ENCODE results near the gene GRID2. TPM values are rescaled to one million over a fixed set of nuclear protein-coding genes. Genes with fewer than 3 reads are reported as not detected.

Gene GRID2
- polyA plus RNA-seq, 1 of the 3 experiments (the other 2 are of a cell fraction) = not detected

DNA sequence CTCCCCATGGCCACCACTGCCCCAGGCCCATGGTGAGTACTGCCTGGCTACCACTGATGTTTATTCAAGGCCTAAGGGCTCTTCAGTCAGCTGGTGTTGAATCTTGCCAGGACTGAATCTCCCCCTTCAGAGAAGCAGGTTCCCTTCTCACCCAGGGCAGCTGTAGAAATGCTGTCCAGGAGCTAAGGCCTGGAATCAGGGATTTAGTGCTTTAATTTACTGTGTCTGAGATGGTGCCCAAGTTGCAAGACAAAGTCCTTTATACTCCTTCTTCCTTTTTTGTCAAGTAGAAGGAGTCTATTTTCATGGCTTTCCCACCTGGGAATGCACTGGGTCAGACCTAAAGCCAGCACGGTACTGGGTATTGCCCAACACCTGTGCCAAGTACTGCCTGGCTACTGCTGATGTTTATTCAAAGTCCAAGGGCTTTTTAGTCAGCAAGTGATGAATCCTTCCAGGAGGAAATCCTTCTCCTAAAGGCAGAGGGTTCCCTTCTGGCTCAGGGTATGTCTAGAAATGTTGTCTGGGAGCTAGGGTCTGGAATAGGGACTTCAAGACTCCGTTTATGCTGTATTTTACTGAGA lies 1407.2 kb downstream of the GRID2 start:
- POLR2A ChIA-PET = no interaction called here
- TF ChIP-seq GATA2 (CRISPR knock-in tag; IDR thresholded peaks at IDR 0.05) (no peak), GABPA (IDR thresholded peaks at IDR 0.05; ENCODE audit: low read depth) (no peak), EP300 (IDR thresholded peaks at IDR 0.05; ENCODE audit: borderline replicate concordance in 1 of 2, low read depth in 1 of 2, low read length in 1 of 2) (no peak), SIN3A (IDR thresholded peaks at IDR 0.05; ENCODE audit: borderline replicate concordance, low read depth, low read length) (no peak), RCOR1 (IDR thresholded peaks at IDR 0.05; ENCODE audit: low read length) (no peak), POLR2AphosphoS5 (IDR thresholded peaks at IDR 0.05; ENCODE audit: low read depth, low read length) (no peak), SMC3 (IDR thresholded peaks at IDR 0.05; ENCODE audit: low read depth, low read length) (no peak), MXI1 (IDR thresholded peaks at IDR 0.05; ENCODE audit: low read depth, low read length) (no peak), NRF1 (IDR thresholded peaks at IDR 0.05; ENCODE audit: low read depth, low read length) (no peak), FOXM1 (IDR thresholded peaks at IDR 0.05; ENCODE audit: low read depth) (no peak), CHD2 (IDR thresholded peaks at IDR 0.05; ENCODE audit: low read length, partially characterized antibody) (no peak)
- TF ChIP-seq, protein P1, sequence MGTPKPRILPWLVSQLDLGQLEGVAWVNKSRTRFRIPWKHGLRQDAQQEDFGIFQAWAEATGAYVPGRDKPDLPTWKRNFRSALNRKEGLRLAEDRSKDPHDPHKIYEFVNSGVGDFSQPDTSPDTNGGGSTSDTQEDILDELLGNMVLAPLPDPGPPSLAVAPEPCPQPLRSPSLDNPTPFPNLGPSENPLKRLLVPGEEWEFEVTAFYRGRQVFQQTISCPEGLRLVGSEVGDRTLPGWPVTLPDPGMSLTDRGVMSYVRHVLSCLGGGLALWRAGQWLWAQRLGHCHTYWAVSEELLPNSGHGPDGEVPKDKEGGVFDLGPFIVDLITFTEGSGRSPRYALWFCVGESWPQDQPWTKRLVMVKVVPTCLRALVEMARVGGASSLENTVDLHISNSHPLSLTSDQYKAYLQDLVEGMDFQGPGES (IDR thresholded peaks at IDR 0.05; ENCODE audit: low read depth, low read length) = no peak
- TF ChIP-seq, protein P2, sequence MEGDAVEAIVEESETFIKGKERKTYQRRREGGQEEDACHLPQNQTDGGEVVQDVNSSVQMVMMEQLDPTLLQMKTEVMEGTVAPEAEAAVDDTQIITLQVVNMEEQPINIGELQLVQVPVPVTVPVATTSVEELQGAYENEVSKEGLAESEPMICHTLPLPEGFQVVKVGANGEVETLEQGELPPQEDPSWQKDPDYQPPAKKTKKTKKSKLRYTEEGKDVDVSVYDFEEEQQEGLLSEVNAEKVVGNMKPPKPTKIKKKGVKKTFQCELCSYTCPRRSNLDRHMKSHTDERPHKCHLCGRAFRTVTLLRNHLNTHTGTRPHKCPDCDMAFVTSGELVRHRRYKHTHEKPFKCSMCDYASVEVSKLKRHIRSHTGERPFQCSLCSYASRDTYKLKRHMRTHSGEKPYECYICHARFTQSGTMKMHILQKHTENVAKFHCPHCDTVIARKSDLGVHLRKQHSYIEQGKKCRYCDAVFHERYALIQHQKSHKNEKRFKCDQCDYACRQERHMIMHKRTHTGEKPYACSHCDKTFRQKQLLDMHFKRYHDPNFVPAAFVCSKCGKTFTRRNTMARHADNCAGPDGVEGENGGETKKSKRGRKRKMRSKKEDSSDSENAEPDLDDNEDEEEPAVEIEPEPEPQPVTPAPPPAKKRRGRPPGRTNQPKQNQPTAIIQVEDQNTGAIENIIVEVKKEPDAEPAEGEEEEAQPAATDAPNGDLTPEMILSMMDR (IDR thresholded peaks at IDR 0.05) = no peak
- TF ChIP-seq, protein P3, sequence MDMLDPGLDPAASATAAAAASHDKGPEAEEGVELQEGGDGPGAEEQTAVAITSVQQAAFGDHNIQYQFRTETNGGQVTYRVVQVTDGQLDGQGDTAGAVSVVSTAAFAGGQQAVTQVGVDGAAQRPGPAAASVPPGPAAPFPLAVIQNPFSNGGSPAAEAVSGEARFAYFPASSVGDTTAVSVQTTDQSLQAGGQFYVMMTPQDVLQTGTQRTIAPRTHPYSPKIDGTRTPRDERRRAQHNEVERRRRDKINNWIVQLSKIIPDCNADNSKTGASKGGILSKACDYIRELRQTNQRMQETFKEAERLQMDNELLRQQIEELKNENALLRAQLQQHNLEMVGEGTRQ (IDR thresholded peaks at IDR 0.05; ENCODE audit: borderline replicate concordance, low read depth, low read length) = no peak
- TF ChIP-seq, protein P4, sequence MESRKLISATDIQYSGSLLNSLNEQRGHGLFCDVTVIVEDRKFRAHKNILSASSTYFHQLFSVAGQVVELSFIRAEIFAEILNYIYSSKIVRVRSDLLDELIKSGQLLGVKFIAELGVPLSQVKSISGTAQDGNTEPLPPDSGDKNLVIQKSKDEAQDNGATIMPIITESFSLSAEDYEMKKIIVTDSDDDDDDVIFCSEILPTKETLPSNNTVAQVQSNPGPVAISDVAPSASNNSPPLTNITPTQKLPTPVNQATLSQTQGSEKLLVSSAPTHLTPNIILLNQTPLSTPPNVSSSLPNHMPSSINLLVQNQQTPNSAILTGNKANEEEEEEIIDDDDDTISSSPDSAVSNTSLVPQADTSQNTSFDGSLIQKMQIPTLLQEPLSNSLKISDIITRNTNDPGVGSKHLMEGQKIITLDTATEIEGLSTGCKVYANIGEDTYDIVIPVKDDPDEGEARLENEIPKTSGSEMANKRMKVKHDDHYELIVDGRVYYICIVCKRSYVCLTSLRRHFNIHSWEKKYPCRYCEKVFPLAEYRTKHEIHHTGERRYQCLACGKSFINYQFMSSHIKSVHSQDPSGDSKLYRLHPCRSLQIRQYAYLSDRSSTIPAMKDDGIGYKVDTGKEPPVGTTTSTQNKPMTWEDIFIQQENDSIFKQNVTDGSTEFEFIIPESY (IDR thresholded peaks at IDR 0.05; ENCODE audit: borderline replicate concordance, low read depth) = no peak
- TF ChIP-seq, protein P5, sequence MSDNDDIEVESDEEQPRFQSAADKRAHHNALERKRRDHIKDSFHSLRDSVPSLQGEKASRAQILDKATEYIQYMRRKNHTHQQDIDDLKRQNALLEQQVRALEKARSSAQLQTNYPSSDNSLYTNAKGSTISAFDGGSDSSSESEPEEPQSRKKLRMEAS (IDR thresholded peaks at IDR 0.05; ENCODE audit: low read depth) = no peak
- TF ChIP-seq, protein P6, sequence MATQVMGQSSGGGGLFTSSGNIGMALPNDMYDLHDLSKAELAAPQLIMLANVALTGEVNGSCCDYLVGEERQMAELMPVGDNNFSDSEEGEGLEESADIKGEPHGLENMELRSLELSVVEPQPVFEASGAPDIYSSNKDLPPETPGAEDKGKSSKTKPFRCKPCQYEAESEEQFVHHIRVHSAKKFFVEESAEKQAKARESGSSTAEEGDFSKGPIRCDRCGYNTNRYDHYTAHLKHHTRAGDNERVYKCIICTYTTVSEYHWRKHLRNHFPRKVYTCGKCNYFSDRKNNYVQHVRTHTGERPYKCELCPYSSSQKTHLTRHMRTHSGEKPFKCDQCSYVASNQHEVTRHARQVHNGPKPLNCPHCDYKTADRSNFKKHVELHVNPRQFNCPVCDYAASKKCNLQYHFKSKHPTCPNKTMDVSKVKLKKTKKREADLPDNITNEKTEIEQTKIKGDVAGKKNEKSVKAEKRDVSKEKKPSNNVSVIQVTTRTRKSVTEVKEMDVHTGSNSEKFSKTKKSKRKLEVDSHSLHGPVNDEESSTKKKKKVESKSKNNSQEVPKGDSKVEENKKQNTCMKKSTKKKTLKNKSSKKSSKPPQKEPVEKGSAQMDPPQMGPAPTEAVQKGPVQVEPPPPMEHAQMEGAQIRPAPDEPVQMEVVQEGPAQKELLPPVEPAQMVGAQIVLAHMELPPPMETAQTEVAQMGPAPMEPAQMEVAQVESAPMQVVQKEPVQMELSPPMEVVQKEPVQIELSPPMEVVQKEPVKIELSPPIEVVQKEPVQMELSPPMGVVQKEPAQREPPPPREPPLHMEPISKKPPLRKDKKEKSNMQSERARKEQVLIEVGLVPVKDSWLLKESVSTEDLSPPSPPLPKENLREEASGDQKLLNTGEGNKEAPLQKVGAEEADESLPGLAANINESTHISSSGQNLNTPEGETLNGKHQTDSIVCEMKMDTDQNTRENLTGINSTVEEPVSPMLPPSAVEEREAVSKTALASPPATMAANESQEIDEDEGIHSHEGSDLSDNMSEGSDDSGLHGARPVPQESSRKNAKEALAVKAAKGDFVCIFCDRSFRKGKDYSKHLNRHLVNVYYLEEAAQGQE (IDR thresholded peaks at IDR 0.05; ENCODE audit: low read depth, low read length) = no peak
- TF ChIP-seq, protein P7, sequence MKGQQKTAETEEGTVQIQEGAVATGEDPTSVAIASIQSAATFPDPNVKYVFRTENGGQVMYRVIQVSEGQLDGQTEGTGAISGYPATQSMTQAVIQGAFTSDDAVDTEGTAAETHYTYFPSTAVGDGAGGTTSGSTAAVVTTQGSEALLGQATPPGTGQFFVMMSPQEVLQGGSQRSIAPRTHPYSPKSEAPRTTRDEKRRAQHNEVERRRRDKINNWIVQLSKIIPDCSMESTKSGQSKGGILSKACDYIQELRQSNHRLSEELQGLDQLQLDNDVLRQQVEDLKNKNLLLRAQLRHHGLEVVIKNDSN (IDR thresholded peaks at IDR 0.05; ENCODE audit: borderline replicate concordance, low read depth) = no peak
- Histone ChIP-seq H3K4me3 (ENCODE audit: low read depth in 2 of 2, low read length in 1 of 2) (no peak overlapping the region), H3K9me2 (no peaks in the 10 kb centered on the region), H3K9me3 (no peaks in the 10 kb centered on the region), H3K27ac (ENCODE audit: low read depth in 2 of 2, low read length in 1 of 2) (no peak overlapping the region), H3K79me2 (ENCODE audit: insufficient read depth) (no peaks in the 10 kb centered on the region), H4K20me1 (ENCODE audit: insufficient read depth) (no peaks in the 10 kb centered on the region), H3F3A (replicated peaks; ENCODE audit: insufficient read depth) (no peaks in the 10 kb centered on the region), H3K36me3 (replicated peaks in 1 of 2; ENCODE audit: control insufficient read depth in 1 of 2, insufficient read depth in 2 of 2, low read length in 1 of 2) (no peaks in the 10 kb centered on the region), H3K4me2 (no peak overlapping the region), H3K27me3 (ENCODE audit: insufficient read depth) (no peaks in the 10 kb centered on the region), H3K9ac (no peak overlapping the region), H2AFZ (ENCODE audit: low read depth) (no peak overlapping the region), H3K4me1 (ENCODE audit: control insufficient read depth in 1 of 2, insufficient read depth in 2 of 2, low read depth in 1 of 2, low read length in 1 of 2) (no peaks in the 10 kb centered on the region; a peak in 1 of 4 replicates)
- WGBS (ENCODE audit: low lambda C conversion rate) = 64% methylated on average over 2 of the region's 2 CpGs
- DNase-seq = no peak
- CTCF ChIA-PET = interaction anchor here (0.6 to 5.7 kb wide), 14 partner anchors 8 to 85 kb away, joined by 3 to 35 read pairs (median 4); no protein-coding TSS in a partner anchor

Data from SK-N-SH (cell line).